ENCODE measurements around the gene CTAG2. TPM values are rescaled to one million over a fixed set of nuclear protein-coding genes. Genes with fewer than 3 reads are reported as not detected.
"Not testable (repeated sequence)": the region's sequence is repeated elsewhere in the genome, so short reads cannot be mapped to it uniquely, and the experiment has no call there.

The CTAG2 gene
- not detected for total RNA-seq
- total RNA-seq = 0 to 0.60 reads per million in 2 donors

GRCh38 chrX:154653413-154653812 lies at the start of gene CTAG2:
CTAG2 (minus strand) TSS chrX:154653579; CDS start chrX:154653515, 64 bp downstream.
- not testable (repeated sequence) for H3K27me3 Mint-ChIP-seq; H3K27ac Mint-ChIP-seq; H3K36me3 Mint-ChIP-seq (ENCODE audit: low read depth); H3K9me3 ChIP-seq (ENCODE audit: control insufficient read depth, low read length, poor library complexity, severe bottlenecking); DNase-seq; ATAC-seq; H3K4me1 Mint-ChIP-seq; H3K4me3 Mint-ChIP-seq

- ATAC-seq (no peak), DNase-seq (no peak)
- H3K9me3 ChIP-seq (ENCODE audit: control insufficient read depth, low read length, poor library complexity, severe bottlenecking) = no peaks in the 10 kb centered on the region
- H3K36me3 Mint-ChIP-seq (ENCODE audit: low read depth) = no peaks in the 10 kb centered on the region
- H3K27ac Mint-ChIP-seq = no peak overlapping the region
- H3K4me1 Mint-ChIP-seq = peaks cover 3% of the 10 kb centered on the region
- no peak overlapping the region for H3K4me3 Mint-ChIP-seq
- H3K27me3 Mint-ChIP-seq = no peaks in the 10 kb centered on the region
Observed at GRCh38 chrX:154698630-154699248, 45.4 kb upstream of the CTAG2 start.

GRCh38 chrX:154696676-154697045 lies 43.3 kb upstream of the CTAG2 start:
- H3K4me1 Mint-ChIP-seq = peaks cover 8% of the 10 kb centered on the region
- no peaks in the 10 kb centered on the region for H3K36me3 Mint-ChIP-seq (ENCODE audit: low read depth)
- DNase-seq = no peak
- no peak overlapping the region for H3K27ac Mint-ChIP-seq
- no peak for ATAC-seq
- H3K27me3 Mint-ChIP-seq = no peaks in the 10 kb centered on the region
- no peak overlapping the region for H3K4me3 Mint-ChIP-seq
- H3K9me3 ChIP-seq (ENCODE audit: control insufficient read depth, low read length, poor library complexity, severe bottlenecking) = no peaks in the 10 kb centered on the region

- peaks cover 8% of the 10 kb centered on the region for H3K4me1 Mint-ChIP-seq
Observed at GRCh38 chrX:154695911-154696675, 42.7 kb upstream of the CTAG2 start.

GRCh38 chrX:154693394-154693793 lies 40.0 kb upstream of the CTAG2 start:
- Mint-ChIP-seq H3K4me1 (peaks cover 5% of the 10 kb centered on the region), H3K27ac (peak overlapping the region; percentile 49), H3K36me3 (ENCODE audit: low read depth) (no peaks in the 10 kb centered on the region), H3K27me3 (no peaks in the 10 kb centered on the region), H3K4me3 (no peak overlapping the region)
- DNase-seq = no peak
- peak; percentile 85 for ATAC-seq
- H3K9me3 ChIP-seq (ENCODE audit: control insufficient read depth, low read length, poor library complexity, severe bottlenecking) = no peaks in the 10 kb centered on the region

More at GRCh38 chrX:154695911-154696675, 42.7 kb upstream of the CTAG2 start:
- Mint-ChIP-seq H3K4me3 (no peak overlapping the region), H3K36me3 (ENCODE audit: low read depth) (no peaks in the 10 kb centered on the region), H3K27me3 (no peaks in the 10 kb centered on the region), H3K27ac (no peak overlapping the region)
- ATAC-seq (no peak), DNase-seq (no peak)
- no peaks in the 10 kb centered on the region for H3K9me3 ChIP-seq (ENCODE audit: control insufficient read depth, low read length, poor library complexity, severe bottlenecking)

- not testable (repeated sequence) for H3K9me3 ChIP-seq (ENCODE audit: control insufficient read depth, low read length, poor library complexity, severe bottlenecking); ATAC-seq; H3K4me3 Mint-ChIP-seq; H3K27ac Mint-ChIP-seq; H3K36me3 Mint-ChIP-seq (ENCODE audit: low read depth); H3K27me3 Mint-ChIP-seq; DNase-seq
- peaks cover 11% of the 10 kb centered on the region for H3K4me1 Mint-ChIP-seq
Observed at GRCh38 chrX:154690438-154690837, 37.1 kb upstream of the CTAG2 start.

- not testable (repeated sequence) for H3K27me3 Mint-ChIP-seq; DNase-seq; H3K27ac Mint-ChIP-seq; ATAC-seq; H3K4me1 Mint-ChIP-seq; H3K9me3 ChIP-seq (ENCODE audit: control insufficient read depth, low read length, poor library complexity, severe bottlenecking); H3K36me3 Mint-ChIP-seq (ENCODE audit: low read depth); H3K4me3 Mint-ChIP-seq
Observed at GRCh38 chrX:154672084-154672483, 18.7 kb upstream of the CTAG2 start.

- not testable (repeated sequence) for DNase-seq; H3K27ac Mint-ChIP-seq; H3K4me3 Mint-ChIP-seq; H3K27me3 Mint-ChIP-seq; H3K36me3 Mint-ChIP-seq (ENCODE audit: low read depth); H3K9me3 ChIP-seq (ENCODE audit: control insufficient read depth, low read length, poor library complexity, severe bottlenecking); H3K4me1 Mint-ChIP-seq; ATAC-seq
Observed at GRCh38 chrX:154670848-154671247, 17.5 kb upstream of the CTAG2 start.

- peak overlapping the region; percentile 26 for H3K4me3 Mint-ChIP-seq
Observed at GRCh38 chrX:154661899-154662298, 8.5 kb upstream of the CTAG2 start.

GRCh38 chrX:154661170-154661569 lies 7.8 kb upstream of the CTAG2 start:
- no peak for ATAC-seq
- Mint-ChIP-seq H3K4me3 (no peak overlapping the region), H3K27me3 (no peaks in the 10 kb centered on the region), H3K27ac (no peak overlapping the region), H3K36me3 (ENCODE audit: low read depth) (no peaks in the 10 kb centered on the region), H3K4me1 (peaks cover 4% of the 10 kb centered on the region)
- H3K9me3 ChIP-seq (ENCODE audit: control insufficient read depth, low read length, poor library complexity, severe bottlenecking) = no peaks in the 10 kb centered on the region
- DNase-seq = no peak

More at GRCh38 chrX:154661899-154662298, 8.5 kb upstream of the CTAG2 start:
- Mint-ChIP-seq H3K4me1 (peaks cover 4% of the 10 kb centered on the region), H3K27me3 (no peaks in the 10 kb centered on the region), H3K27ac (no peak overlapping the region), H3K36me3 (ENCODE audit: low read depth) (no peaks in the 10 kb centered on the region)
- no peaks in the 10 kb centered on the region for H3K9me3 ChIP-seq (ENCODE audit: control insufficient read depth, low read length, poor library complexity, severe bottlenecking)
- DNase-seq = no peak
- no peak for ATAC-seq

GRCh38 chrX:154660541-154660940 lies 7.2 kb upstream of the CTAG2 start:
- Mint-ChIP-seq H3K4me3 (no peak overlapping the region), H3K27me3 (no peaks in the 10 kb centered on the region), H3K4me1 (peaks cover 4% of the 10 kb centered on the region), H3K27ac (no peak overlapping the region), H3K36me3 (ENCODE audit: low read depth) (no peaks in the 10 kb centered on the region)
- DNase-seq (no peak), ATAC-seq (no peak)
- no peaks in the 10 kb centered on the region for H3K9me3 ChIP-seq (ENCODE audit: control insufficient read depth, low read length, poor library complexity, severe bottlenecking)

- Mint-ChIP-seq H3K27me3 (no peaks in the 10 kb centered on the region), H3K4me3 (no peak overlapping the region), H3K27ac (no peak overlapping the region), H3K36me3 (ENCODE audit: low read depth) (no peaks in the 10 kb centered on the region), H3K4me1 (peaks cover 4% of the 10 kb centered on the region)
- DNase-seq = no peak
- no peak for ATAC-seq
- no peaks in the 10 kb centered on the region for H3K9me3 ChIP-seq (ENCODE audit: control insufficient read depth, low read length, poor library complexity, severe bottlenecking)
Observed at GRCh38 chrX:154658957-154659356, 5.6 kb upstream of the CTAG2 start.

GRCh38 chrX:154658187-154658586 lies 4.8 kb upstream of the CTAG2 start:
- Mint-ChIP-seq H3K4me3 (no peak overlapping the region), H3K4me1 (peaks cover 4% of the 10 kb centered on the region), H3K36me3 (ENCODE audit: low read depth) (no peaks in the 10 kb centered on the region), H3K27ac (no peak overlapping the region), H3K27me3 (no peaks in the 10 kb centered on the region)
- DNase-seq = no peak
- ATAC-seq = no peak
- H3K9me3 ChIP-seq (ENCODE audit: control insufficient read depth, low read length, poor library complexity, severe bottlenecking) = no peaks in the 10 kb centered on the region

All from T-helper 17 cell (primary cell).